Astrocyte of the spinal cord (primary cell): ENCODE data around the gene PAH.

Experiments
- DNase-seq: peaks from one replicate; pipeline ENCODE4 v3.0.0; 2011; ENCODE audit warnings: low read depth, low spot score
- H3K4me3 ChIP-seq: 2 replicates; pipeline ENCODE4 v1.5.1; 2011; ENCODE audit warnings: low read depth, mild to moderate bottlenecking, low read length, moderate library complexity
- CTCF ChIP-seq: IDR thresholded peaks from 2 replicates; pipeline ENCODE4 v1.5.1; 2012; ENCODE audit warnings: low read depth, mild to moderate bottlenecking, low read length, inconsistent platforms
- in situ Hi-C: cut with HindIII; loops from 2 replicates; pipeline ENCODE4 v1.10.0; 2017; ENCODE audit warnings: low sequenced_read_pairs

PAH gene

GRCh38 chr12:102816816-102817434 lies 100.1 kb downstream of the PAH start:
- in situ Hi-C loops, result no loop called here
- TF ChIP-seq CTCF, result peak; percentile 70
- DNase-seq, result peak; percentile 14
- no peak overlapping the region for H3K4me3 ChIP-seq

- in situ Hi-C loops, result no loop called here
- no peak for DNase-seq
- TF ChIP-seq CTCF, result no peak
- H3K4me3 ChIP-seq, result no peak overlapping the region
Observed at GRCh38 chr12:102814691-102815367, 102.2 kb downstream of the PAH start.

GRCh38 chr12:102812344-102812743 lies 104.7 kb downstream of the PAH start:
- DNase-seq, result no peak
- no peak for TF ChIP-seq CTCF
- H3K4me3 ChIP-seq, result no peak overlapping the region
- in situ Hi-C loops, result no loop called here

GRCh38 chr12:102811110-102811737 lies 105.8 kb downstream of the PAH start:
- DNase-seq, result no peak
- peak; percentile 41 for TF ChIP-seq CTCF
- no peak overlapping the region for H3K4me3 ChIP-seq
- in situ Hi-C loops, result no loop called here

GRCh38 chr12:102808412-102808811 lies 108.6 kb downstream of the PAH start:
- H3K4me3 ChIP-seq, result no peak overlapping the region
- DNase-seq, result no peak
- no peak for TF ChIP-seq CTCF
- in situ Hi-C loops, result no loop called here

- TF ChIP-seq CTCF, result no peak
- no peak overlapping the region for H3K4me3 ChIP-seq
- in situ Hi-C loops, result no loop called here
- no peak for DNase-seq
Observed at GRCh38 chr12:102806592-102806991, 110.5 kb downstream of the PAH start.
